Measurements from ENCODE around the gene GREM2.

The GREM2 gene

GRCh38 chr1:240577095-240577494 is 34.9 kb downstream of the GREM2 start:
- Histone ChIP-seq H3K9ac (ENCODE audit: low read length) (no peak overlapping the region), H3K9me3 (ENCODE audit: control insufficient read depth, low read length) (no peaks in the 10 kb centered on the region), H3K36me3 (ENCODE audit: control insufficient read depth, insufficient read depth, low read length) (no peaks in the 10 kb centered on the region), H3K4me1 (ENCODE audit: control insufficient read depth, insufficient read depth, low read length) (no peaks in the 10 kb centered on the region), H3K27me3 (ENCODE audit: control insufficient read depth, insufficient read depth, low read length) (no peaks in the 10 kb centered on the region), H3K4me3 (ENCODE audit: low read length) (no peak overlapping the region)

GRCh38 chr1:240575981-240576662 is 35.8 kb downstream of the GREM2 start:
- no peaks in the 10 kb centered on the region for H3K36me3 ChIP-seq (ENCODE audit: control insufficient read depth, insufficient read depth, low read length)
- no peaks in the 10 kb centered on the region for H3K27me3 ChIP-seq (ENCODE audit: control insufficient read depth, insufficient read depth, low read length)
- no peaks in the 10 kb centered on the region for H3K9me3 ChIP-seq (ENCODE audit: control insufficient read depth, low read length)
- no peaks in the 10 kb centered on the region for H3K4me1 ChIP-seq (ENCODE audit: control insufficient read depth, insufficient read depth, low read length)
- no peak overlapping the region for H3K9ac ChIP-seq (ENCODE audit: low read length)
- H3K4me3 ChIP-seq (ENCODE audit: low read length), result no peak overlapping the region

DNA sequence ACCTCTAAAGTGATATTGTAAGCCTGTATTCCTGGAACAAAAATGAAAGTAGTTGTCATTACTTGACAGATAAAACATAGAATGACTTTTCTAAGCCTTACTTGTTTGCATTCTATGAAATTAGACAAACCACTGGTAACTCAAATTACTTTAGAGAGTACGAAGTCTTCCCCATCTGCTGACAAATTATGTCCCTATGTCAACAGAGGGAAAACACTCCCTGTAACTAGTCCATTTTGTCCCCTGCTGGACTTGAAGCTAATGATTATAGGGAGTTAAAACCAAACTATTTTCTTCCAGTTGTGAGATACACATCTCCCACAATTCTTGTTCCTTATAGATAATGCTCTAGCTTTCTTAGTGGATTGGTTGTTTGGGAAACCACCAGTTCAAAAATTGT is 39.6 kb downstream of the GREM2 start:
- H3K27me3 ChIP-seq (ENCODE audit: control insufficient read depth, insufficient read depth, low read length), result no peaks in the 10 kb centered on the region
- no peak overlapping the region for H3K9ac ChIP-seq (ENCODE audit: low read length)
- no peak overlapping the region for H3K4me3 ChIP-seq (ENCODE audit: low read length)
- no peaks in the 10 kb centered on the region for H3K36me3 ChIP-seq (ENCODE audit: control insufficient read depth, insufficient read depth, low read length)
- H3K4me1 ChIP-seq (ENCODE audit: control insufficient read depth, insufficient read depth, low read length), result no peaks in the 10 kb centered on the region
- no peaks in the 10 kb centered on the region for H3K9me3 ChIP-seq (ENCODE audit: control insufficient read depth, low read length)

- Histone ChIP-seq H3K9me3 (ENCODE audit: control insufficient read depth, low read length) (no peaks in the 10 kb centered on the region), H3K4me1 (ENCODE audit: control insufficient read depth, insufficient read depth, low read length) (no peaks in the 10 kb centered on the region), H3K4me3 (ENCODE audit: low read length) (no peak overlapping the region), H3K9ac (ENCODE audit: low read length) (no peak overlapping the region), H3K36me3 (ENCODE audit: control insufficient read depth, insufficient read depth, low read length) (no peaks in the 10 kb centered on the region), H3K27me3 (ENCODE audit: control insufficient read depth, insufficient read depth, low read length) (no peaks in the 10 kb centered on the region)
Measured at GRCh38 chr1:240571782-240572181, 40.2 kb downstream of the GREM2 start.

GRCh38 chr1:240567066-240567465 is 44.9 kb downstream of the GREM2 start:
- Histone ChIP-seq H3K4me1 (ENCODE audit: control insufficient read depth, insufficient read depth, low read length) (no peaks in the 10 kb centered on the region), H3K36me3 (ENCODE audit: control insufficient read depth, insufficient read depth, low read length) (no peaks in the 10 kb centered on the region), H3K4me3 (ENCODE audit: low read length) (no peak overlapping the region), H3K9ac (ENCODE audit: low read length) (no peak overlapping the region), H3K27me3 (ENCODE audit: control insufficient read depth, insufficient read depth, low read length) (no peaks in the 10 kb centered on the region), H3K9me3 (ENCODE audit: control insufficient read depth, low read length) (no peaks in the 10 kb centered on the region)

DNA sequence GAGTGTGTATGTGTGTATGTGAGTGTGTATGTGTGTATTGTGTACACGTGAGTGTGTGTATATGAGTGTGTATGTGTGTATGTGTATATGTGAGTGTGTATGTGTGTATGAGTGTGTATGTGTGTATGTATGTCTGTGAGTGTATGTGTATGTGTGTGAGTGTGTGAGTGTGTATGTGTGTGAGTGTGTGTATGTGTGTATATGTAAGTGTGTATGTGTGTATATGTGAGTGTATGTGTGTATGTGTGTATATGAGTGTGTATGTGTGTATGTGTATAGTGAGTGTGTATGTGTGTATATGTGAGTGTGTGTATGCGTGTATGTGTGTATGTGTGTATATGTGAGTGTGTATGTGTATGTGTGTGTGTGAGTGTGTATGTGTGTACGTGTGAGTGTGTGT is 49.2 kb downstream of the GREM2 start:
- Histone ChIP-seq H3K27me3 (ENCODE audit: control insufficient read depth, insufficient read depth, low read length) (no peaks in the 10 kb centered on the region), H3K36me3 (ENCODE audit: control insufficient read depth, insufficient read depth, low read length) (no peaks in the 10 kb centered on the region), H3K9me3 (ENCODE audit: control insufficient read depth, low read length) (no peaks in the 10 kb centered on the region), H3K9ac (ENCODE audit: low read length) (no peak overlapping the region), H3K4me1 (ENCODE audit: control insufficient read depth, insufficient read depth, low read length) (no peaks in the 10 kb centered on the region), H3K4me3 (ENCODE audit: low read length) (no peak overlapping the region)

DNA sequence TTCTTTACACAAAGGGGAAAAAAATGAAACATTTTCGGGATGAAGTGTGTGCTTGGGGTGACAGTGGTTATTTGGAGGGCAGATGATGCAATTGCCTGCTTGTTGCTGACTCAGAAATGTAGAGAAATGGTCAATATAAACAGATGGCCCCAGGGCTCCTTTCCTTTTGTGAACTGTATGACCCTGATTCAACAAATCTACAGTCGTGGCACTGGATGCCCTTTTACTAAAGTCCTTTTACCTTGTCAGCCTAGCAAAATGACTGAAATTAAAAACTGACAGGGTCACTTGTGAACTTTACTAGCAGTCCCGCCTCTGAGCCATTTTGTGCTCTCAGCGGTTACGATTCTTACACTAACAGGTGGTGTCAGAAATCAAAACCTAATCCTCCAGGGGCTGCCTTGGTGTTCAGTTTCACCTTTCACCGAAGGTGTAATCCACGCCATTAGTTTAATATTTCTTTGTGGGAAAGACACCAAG is 49.8 kb downstream of the GREM2 start:
- no peaks in the 10 kb centered on the region for H3K27me3 ChIP-seq (ENCODE audit: control insufficient read depth, insufficient read depth, low read length)
- no peaks in the 10 kb centered on the region for H3K9me3 ChIP-seq (ENCODE audit: control insufficient read depth, low read length)
- no peak overlapping the region for H3K9ac ChIP-seq (ENCODE audit: low read length)
- no peaks in the 10 kb centered on the region for H3K4me1 ChIP-seq (ENCODE audit: control insufficient read depth, insufficient read depth, low read length)
- no peaks in the 10 kb centered on the region for H3K36me3 ChIP-seq (ENCODE audit: control insufficient read depth, insufficient read depth, low read length)
- no peak overlapping the region for H3K4me3 ChIP-seq (ENCODE audit: low read length)

DNA sequence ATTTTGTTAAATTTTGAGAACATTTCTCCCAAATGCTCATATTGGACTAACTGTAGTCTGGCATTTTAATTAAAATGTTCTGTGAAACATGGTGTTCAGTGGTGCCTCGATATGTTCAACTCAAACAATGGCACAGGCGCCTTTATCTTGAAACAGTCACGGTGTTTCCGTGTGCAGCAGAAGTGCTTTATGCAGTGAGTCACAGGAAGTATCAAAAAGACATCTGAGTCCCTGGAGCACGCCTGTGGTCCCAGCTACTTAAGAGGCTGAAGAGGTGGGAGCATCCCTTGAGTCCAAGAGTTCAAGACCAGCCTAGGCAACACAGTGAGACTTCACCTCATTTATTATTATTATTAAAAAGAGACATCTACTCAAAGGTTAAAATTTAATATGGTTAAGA is 52.2 kb downstream of the GREM2 start:
- H3K27me3 ChIP-seq (ENCODE audit: control insufficient read depth, insufficient read depth, low read length), result no peaks in the 10 kb centered on the region
- H3K9me3 ChIP-seq (ENCODE audit: control insufficient read depth, low read length), result no peaks in the 10 kb centered on the region
- H3K9ac ChIP-seq (ENCODE audit: low read length), result no peak overlapping the region

GRCh38 chr1:240555524-240555923 is 56.4 kb downstream of the GREM2 start:
- Histone ChIP-seq H3K9me3 (ENCODE audit: control insufficient read depth, low read length) (no peaks in the 10 kb centered on the region), H3K9ac (ENCODE audit: low read length) (no peak overlapping the region), H3K36me3 (ENCODE audit: control insufficient read depth, insufficient read depth, low read length) (no peaks in the 10 kb centered on the region), H3K4me1 (ENCODE audit: control insufficient read depth, insufficient read depth, low read length) (no peaks in the 10 kb centered on the region), H3K27me3 (ENCODE audit: control insufficient read depth, insufficient read depth, low read length) (no peaks in the 10 kb centered on the region), H3K4me3 (ENCODE audit: low read length) (no peak overlapping the region)

More for the DNA sequence above, 52.2 kb downstream of the GREM2 start:
- H3K36me3 ChIP-seq (ENCODE audit: control insufficient read depth, insufficient read depth, low read length), result no peaks in the 10 kb centered on the region
- no peaks in the 10 kb centered on the region for H3K4me1 ChIP-seq (ENCODE audit: control insufficient read depth, insufficient read depth, low read length)
- H3K4me3 ChIP-seq (ENCODE audit: low read length), result no peak overlapping the region

DNA sequence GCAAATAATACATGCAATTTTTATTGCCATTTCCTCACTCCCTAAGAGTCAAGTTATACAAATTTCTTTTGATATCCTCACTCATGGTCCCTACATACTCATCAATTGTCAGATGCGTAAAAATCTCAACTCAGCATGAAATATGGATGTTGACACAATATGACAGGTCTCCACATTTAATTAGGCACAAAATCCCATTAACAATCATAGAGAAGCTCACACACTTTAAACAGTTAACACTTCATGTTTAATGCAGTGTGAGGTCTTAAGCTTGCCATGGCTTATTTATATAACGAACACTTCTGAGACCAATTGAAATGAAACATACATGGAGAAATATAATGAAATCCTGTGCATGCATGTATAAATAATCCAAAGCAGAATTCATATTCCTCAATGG is 58.6 kb downstream of the GREM2 start:
- Histone ChIP-seq H3K36me3 (ENCODE audit: control insufficient read depth, insufficient read depth, low read length) (no peaks in the 10 kb centered on the region), H3K4me3 (ENCODE audit: low read length) (no peak overlapping the region), H3K9me3 (ENCODE audit: control insufficient read depth, low read length) (no peaks in the 10 kb centered on the region), H3K27me3 (ENCODE audit: control insufficient read depth, insufficient read depth, low read length) (no peaks in the 10 kb centered on the region), H3K4me1 (ENCODE audit: control insufficient read depth, insufficient read depth, low read length) (no peaks in the 10 kb centered on the region), H3K9ac (ENCODE audit: low read length) (no peak overlapping the region)

GRCh38 chr1:240539769-240540414 is 72.1 kb downstream of the GREM2 start:
- Histone ChIP-seq H3K9ac (ENCODE audit: low read length) (no peak overlapping the region), H3K9me3 (ENCODE audit: control insufficient read depth, low read length) (no peaks in the 10 kb centered on the region), H3K4me1 (ENCODE audit: control insufficient read depth, insufficient read depth, low read length) (no peaks in the 10 kb centered on the region), H3K36me3 (ENCODE audit: control insufficient read depth, insufficient read depth, low read length) (no peaks in the 10 kb centered on the region), H3K4me3 (ENCODE audit: low read length) (no peak overlapping the region), H3K27me3 (ENCODE audit: control insufficient read depth, insufficient read depth, low read length) (no peaks in the 10 kb centered on the region)

DNA sequence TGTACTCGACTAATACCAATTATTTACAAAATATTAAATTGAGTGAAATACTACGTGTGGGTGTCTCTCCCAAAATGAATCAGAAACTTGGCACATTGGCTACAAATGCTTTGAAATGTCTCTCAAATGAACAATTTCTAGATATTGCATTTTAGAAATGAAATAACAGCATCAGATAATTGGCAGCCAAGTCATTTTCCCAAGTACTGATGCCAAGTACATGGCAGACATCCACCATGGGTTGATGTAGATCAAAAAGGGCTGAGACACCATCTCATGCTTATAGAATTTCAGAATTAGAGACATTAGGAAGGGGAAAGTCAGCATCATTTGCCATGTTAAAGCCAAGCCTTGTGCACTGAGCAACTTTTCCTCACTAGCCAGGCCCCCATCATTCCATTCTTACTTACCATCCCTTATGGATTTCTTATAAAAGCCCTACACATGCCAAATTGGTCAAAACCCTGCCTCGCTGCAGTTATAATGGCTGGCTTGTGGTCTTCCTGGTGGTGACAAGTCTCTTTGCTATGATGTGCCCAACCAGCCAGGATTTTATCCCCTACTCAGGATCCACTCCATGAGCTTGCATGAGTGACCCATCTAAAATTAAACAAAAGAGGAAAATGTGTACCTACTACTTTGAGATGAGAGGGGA is 73.1 kb downstream of the GREM2 start:
- H3K4me1 ChIP-seq (ENCODE audit: control insufficient read depth, insufficient read depth, low read length), result no peaks in the 10 kb centered on the region
- H3K9me3 ChIP-seq (ENCODE audit: control insufficient read depth, low read length), result no peaks in the 10 kb centered on the region
- no peaks in the 10 kb centered on the region for H3K36me3 ChIP-seq (ENCODE audit: control insufficient read depth, insufficient read depth, low read length)
- no peak overlapping the region for H3K4me3 ChIP-seq (ENCODE audit: low read length)
- H3K9ac ChIP-seq (ENCODE audit: low read length), result no peak overlapping the region
- no peaks in the 10 kb centered on the region for H3K27me3 ChIP-seq (ENCODE audit: control insufficient read depth, insufficient read depth, low read length)

Measured in mucosa of stomach (tissue), 1 donor.